ENCODE data around the gene BTBD9. TPM values are rescaled to one million over a fixed set of nuclear protein-coding genes. Genes with fewer than 3 reads are reported as not detected.

BTBD9 gene
- total and polyA plus RNA-seq, 2 of the 13 experiments (the other 11 are each of a cell fraction or from before 2014, with no cell fraction given): 1.2 to 3.0 TPM

- intact Hi-C loops (cut with micrococcal nuclease; ENCODE audit: unreplicated experiment): loop anchor here (10.0 kb wide), 1 partner anchor 323 kb away; no protein-coding TSS in a partner anchor
- WGBS (ENCODE audit: low lambda C conversion rate): 81% methylated on average over 13 of the region's 13 CpGs
- TF ChIP-seq TEAD3 (CRISPR knock-in tag; optimal IDR thresholded peaks at IDR 0.05; ENCODE audit: borderline replicate concordance) (peak; percentile 0), ZNF639 (CRISPR knock-in tag; conservative IDR thresholded peaks at IDR 0.05) (no peak), FOXO4 (CRISPR knock-in tag; conservative IDR thresholded peaks at IDR 0.05) (0 out of 2 replicates have a peak, but pooled peaks have one; percentile 28), PRDM4 (CRISPR knock-in tag; IDR thresholded peaks at IDR 0.05; ENCODE audit: borderline replicate concordance) (no peak), EED (CRISPR knock-in tag; IDR thresholded peaks at IDR 0.05) (0 out of 2 replicates have a peak, but pooled peaks have one; percentile 40), ZNF7 (CRISPR knock-in tag; IDR thresholded peaks at IDR 0.05) (peak; percentile 50; the same call in 1 of the 2 replicates), ZNF563 (CRISPR knock-in tag; IDR thresholded peaks at IDR 0.05) (0 out of 2 replicates have a peak, but pooled peaks have one; percentile 9), HDAC1 (CRISPR knock-in tag; IDR thresholded peaks at IDR 0.05) (0 out of 2 replicates have a peak, but pooled peaks have one; percentile 0), ZNF280B (CRISPR knock-in tag; IDR thresholded peaks at IDR 0.05; ENCODE audit: borderline replicate concordance) (0 out of 2 replicates have a peak, but pooled peaks have one; percentile 49), ZNF33B (CRISPR knock-in tag; IDR thresholded peaks at IDR 0.05) (no peak), ZFP36 (IDR thresholded peaks at IDR 0.05; ENCODE audit: borderline replicate concordance, low read depth, low read length, partially characterized antibody) (no peak), AGO2 (optimal IDR thresholded peaks at IDR 0.05; ENCODE audit: low read depth, low read length) (peak; percentile 45), ZNF354B (CRISPR knock-in tag; IDR thresholded peaks at IDR 0.05) (0 out of 2 replicates have a peak, but pooled peaks have one; percentile 56), CSRNP1 (CRISPR knock-in tag; IDR thresholded peaks at IDR 0.05) (no peak)
These were observed 467.6 kb downstream of the BTBD9 start for GRCh38 chr6:38171997-38172738.

More at GRCh38 chr6:38171997-38172738, 467.6 kb downstream of the BTBD9 start:
- in situ Hi-C loops (cut with HindIII; ENCODE audit: extremely low pct_ligation_motif_present, low pct_unique_long_range_greater_than_20kb): no loop called here
- ATAC-seq (peak; percentile 12), FAIRE-seq (no peak), DNase-seq (ENCODE audit: low spot score) (no peak)
- Histone ChIP-seq H2AFZ (ENCODE audit: low read length) (no peak overlapping the region), H3K9ac (ENCODE audit: insufficient read depth, low read depth, low read length) (no peak overlapping the region), H3K4me1 (ENCODE audit: insufficient read depth, low read length) (peaks cover 60% of the 10 kb centered on the region), H3K9me3 (ENCODE audit: low read length) (no peaks in the 10 kb centered on the region), H3K36me3 (replicated peaks in 1 of 2; ENCODE audit: control insufficient read depth in 1 of 2, insufficient read depth in 2 of 2, low read length in 2 of 2) (no peaks in the 10 kb centered on the region), H3K79me2 (ENCODE audit: insufficient read depth, low read length) (no peaks in the 10 kb centered on the region), H3K4me3 (replicated peaks in 1 of 3; ENCODE audit: insufficient read depth in 1 of 3, low read depth in 2 of 3, low read length in 3 of 3) (no peak overlapping the region), H3K4me2 (ENCODE audit: low read depth, low read length) (no peak overlapping the region), H4K20me1 (ENCODE audit: insufficient read depth, low read length) (no peaks in the 10 kb centered on the region), H3K27me3 (ENCODE audit: control insufficient read depth in 1 of 2, insufficient read depth in 2 of 2, low read length in 2 of 2) (no peaks in the 10 kb centered on the region), H3K27ac (ENCODE audit: extremely low read length, insufficient read depth, low read length) (no peak overlapping the region)
- ChIA-PET POLR2A (interaction anchor here (0.6 kb wide), 1 partner anchor 56 kb away, joined by 4 read pairs; no protein-coding TSS in a partner anchor), CTCF (ENCODE audit: low intra/inter-chr PET ratio, low total read pairs) (no interaction called here)
- no TSS peak for BruUV-seq (replicated peaks)
